Measurements from ENCODE around the gene EEF2. TPM values are rescaled to one million over a fixed set of nuclear protein-coding genes. Genes with fewer than 3 reads are reported as not detected.

EEF2 gene
- total RNA-seq, 1 experiment from 2014 or later, result 1,742 TPM

DNA sequence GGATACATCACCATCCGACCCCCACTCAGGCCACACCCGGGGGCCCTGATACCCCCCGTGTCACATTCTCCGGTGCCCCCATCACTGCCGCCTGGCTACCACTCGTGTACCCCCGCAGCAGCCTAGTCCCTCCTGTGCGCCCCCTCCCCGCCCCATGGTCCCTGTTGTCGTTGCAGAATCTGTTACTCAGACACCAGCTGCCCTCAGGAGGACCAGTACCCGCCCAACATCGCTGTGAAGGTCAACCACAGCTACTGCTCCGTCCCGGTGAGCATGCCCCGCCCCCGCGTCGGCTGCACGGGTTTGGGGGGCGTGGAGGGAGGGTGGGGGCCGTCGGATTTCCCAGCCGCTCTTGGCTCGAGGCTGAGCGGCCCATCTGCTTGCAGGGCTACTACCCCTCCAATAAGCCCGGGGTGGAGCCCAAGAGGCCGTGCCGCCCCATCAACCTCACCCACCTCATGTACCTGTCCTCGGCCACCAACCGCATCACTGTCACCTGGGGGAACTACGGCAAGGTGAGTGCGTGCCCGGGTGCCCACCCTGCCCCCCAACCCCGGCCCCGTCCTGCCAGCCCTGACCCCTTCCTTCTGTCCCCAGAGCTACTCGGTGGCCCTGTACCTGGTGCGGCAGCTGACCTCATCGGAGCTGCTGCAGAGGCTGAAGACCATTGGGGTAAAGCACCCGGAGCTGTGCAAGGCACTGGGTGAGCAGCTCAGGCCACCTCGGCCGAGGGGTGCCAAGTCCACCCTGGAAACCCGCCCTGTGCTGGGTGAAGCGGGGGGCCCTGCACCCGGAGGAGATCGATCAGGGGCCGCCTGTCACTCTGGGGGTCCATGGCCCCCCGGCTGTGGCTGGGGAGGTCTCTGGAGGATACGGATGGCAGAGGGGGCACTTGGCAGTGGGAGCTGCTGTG lies 43.3 kb upstream of the EEF2 start:
- no peak overlapping the region for H3K27ac ChIP-seq
- H3F3A ChIP-seq (ENCODE audit: insufficient read depth, low read depth), result no peaks in the 10 kb centered on the region
- H3K4me2 ChIP-seq, result no peak overlapping the region
- H4K20me1 ChIP-seq (ENCODE audit: insufficient read depth), result no peaks in the 10 kb centered on the region
- no peaks in the 10 kb centered on the region for H3K36me3 ChIP-seq (ENCODE audit: low read depth)
- no peak for DNase-seq
- no peaks in the 10 kb centered on the region for H3K27me3 ChIP-seq (ENCODE audit: insufficient read depth, low read depth)
- H3K4me1 ChIP-seq (replicated peaks; ENCODE audit: insufficient read depth), result no peaks in the 10 kb centered on the region
- H2AFZ ChIP-seq, result no peak overlapping the region
- H3K9me2 ChIP-seq (ENCODE audit: insufficient read depth), result no peaks in the 10 kb centered on the region
- no TSS peak for BruUV-seq (replicated peaks)
- H3K79me2 ChIP-seq (ENCODE audit: low read depth), result no peaks in the 10 kb centered on the region
- no peak overlapping the region for H3K4me3 ChIP-seq
- intact Hi-C loops (cut with micrococcal nuclease; ENCODE audit: unreplicated experiment), result no loop called here
- ChIA-PET CTCF (interaction anchor here (0.6 kb wide), 1 partner anchor 170 kb away, joined by 11 read pairs; no protein-coding TSS in a partner anchor), POLR2A (ENCODE audit: unreplicated experiment) (no interaction called here)
- TF ChIP-seq, protein P1, sequence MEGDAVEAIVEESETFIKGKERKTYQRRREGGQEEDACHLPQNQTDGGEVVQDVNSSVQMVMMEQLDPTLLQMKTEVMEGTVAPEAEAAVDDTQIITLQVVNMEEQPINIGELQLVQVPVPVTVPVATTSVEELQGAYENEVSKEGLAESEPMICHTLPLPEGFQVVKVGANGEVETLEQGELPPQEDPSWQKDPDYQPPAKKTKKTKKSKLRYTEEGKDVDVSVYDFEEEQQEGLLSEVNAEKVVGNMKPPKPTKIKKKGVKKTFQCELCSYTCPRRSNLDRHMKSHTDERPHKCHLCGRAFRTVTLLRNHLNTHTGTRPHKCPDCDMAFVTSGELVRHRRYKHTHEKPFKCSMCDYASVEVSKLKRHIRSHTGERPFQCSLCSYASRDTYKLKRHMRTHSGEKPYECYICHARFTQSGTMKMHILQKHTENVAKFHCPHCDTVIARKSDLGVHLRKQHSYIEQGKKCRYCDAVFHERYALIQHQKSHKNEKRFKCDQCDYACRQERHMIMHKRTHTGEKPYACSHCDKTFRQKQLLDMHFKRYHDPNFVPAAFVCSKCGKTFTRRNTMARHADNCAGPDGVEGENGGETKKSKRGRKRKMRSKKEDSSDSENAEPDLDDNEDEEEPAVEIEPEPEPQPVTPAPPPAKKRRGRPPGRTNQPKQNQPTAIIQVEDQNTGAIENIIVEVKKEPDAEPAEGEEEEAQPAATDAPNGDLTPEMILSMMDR (conservative IDR thresholded peaks at IDR 0.05), result no peak
- TF ChIP-seq EZH2 (IDR thresholded peaks at IDR 0.05; ENCODE audit: low read depth), result no peak
- H3K9me3 ChIP-seq (ENCODE audit: insufficient read depth, low read depth), result no peaks in the 10 kb centered on the region

DNA sequence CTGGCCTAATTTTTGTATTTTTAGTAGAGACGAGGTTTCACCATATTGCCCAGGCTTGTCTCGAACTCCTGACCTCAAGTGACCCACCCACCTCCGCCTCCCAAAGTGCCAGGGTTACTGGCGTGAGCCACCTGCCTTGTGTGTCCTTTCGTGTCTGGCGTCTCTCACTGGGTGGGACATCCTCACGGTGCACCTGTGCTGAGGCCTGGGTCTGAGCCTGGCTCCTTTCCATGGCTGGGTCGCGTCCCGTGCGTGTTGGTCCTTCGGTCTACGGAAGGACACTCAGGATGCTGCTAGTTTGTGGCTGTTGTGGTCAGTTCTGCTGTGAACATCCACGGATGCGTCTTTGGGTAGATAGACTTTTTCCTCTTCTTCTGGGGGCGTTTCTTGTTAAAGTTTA lies 41.9 kb upstream of the EEF2 start:
- Histone ChIP-seq H3K27me3 (ENCODE audit: insufficient read depth, low read depth) (no peaks in the 10 kb centered on the region), H3K36me3 (ENCODE audit: low read depth) (no peaks in the 10 kb centered on the region), H3K79me2 (ENCODE audit: low read depth) (no peaks in the 10 kb centered on the region), H3K4me1 (replicated peaks; ENCODE audit: insufficient read depth) (no peaks in the 10 kb centered on the region), H3K27ac (no peak overlapping the region), H3K4me2 (no peak overlapping the region), H4K20me1 (ENCODE audit: insufficient read depth) (peaks cover 8% of the 10 kb centered on the region), H3F3A (ENCODE audit: insufficient read depth, low read depth) (no peaks in the 10 kb centered on the region), H3K9me3 (ENCODE audit: insufficient read depth, low read depth) (no peaks in the 10 kb centered on the region), H3K4me3 (no peak overlapping the region), H3K9me2 (ENCODE audit: insufficient read depth) (no peaks in the 10 kb centered on the region), H2AFZ (no peak overlapping the region)
- no peak for DNase-seq
- intact Hi-C loops (cut with micrococcal nuclease; ENCODE audit: unreplicated experiment), result no loop called here
- no TSS peak for BruUV-seq (replicated peaks)
- TF ChIP-seq EZH2 (IDR thresholded peaks at IDR 0.05; ENCODE audit: low read depth), result no peak
- TF ChIP-seq, protein P1 (conservative IDR thresholded peaks at IDR 0.05), result no peak
- ChIA-PET CTCF (no interaction called here), POLR2A (ENCODE audit: unreplicated experiment) (no interaction called here)

DNA sequence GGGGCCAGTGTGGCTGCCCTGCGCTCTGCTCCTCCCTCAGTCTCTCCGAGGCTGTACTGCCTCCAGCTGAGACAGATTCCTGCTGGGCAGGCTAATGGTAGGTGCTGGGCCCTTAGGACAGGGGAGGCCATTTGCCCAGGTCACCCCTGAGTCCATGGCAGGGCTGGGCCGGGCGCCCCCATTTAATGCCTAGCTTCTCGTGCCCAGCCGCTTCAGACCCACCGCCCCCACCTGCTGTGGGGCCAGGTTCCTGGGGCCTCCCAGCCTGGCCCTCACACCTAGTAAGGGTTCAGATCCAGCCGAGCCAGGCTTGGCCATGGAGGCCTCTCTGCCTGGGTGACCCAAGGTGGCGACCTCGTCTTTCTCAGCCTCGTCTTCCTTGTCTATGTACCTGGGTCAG lies 40.1 kb upstream of the EEF2 start:
- no peak overlapping the region for H2AFZ ChIP-seq
- no TSS peak for BruUV-seq (replicated peaks)
- POLR2A ChIA-PET (ENCODE audit: unreplicated experiment), result no interaction called here

More for the DNA sequence above, 40.1 kb upstream of the EEF2 start:
- H3K9me3 ChIP-seq (ENCODE audit: insufficient read depth, low read depth), result no peaks in the 10 kb centered on the region
- no peak overlapping the region for H3K27ac ChIP-seq
- H3K4me1 ChIP-seq (replicated peaks; ENCODE audit: insufficient read depth), result no peaks in the 10 kb centered on the region
- CTCF ChIA-PET, result no interaction called here
- peaks cover 12% of the 10 kb centered on the region for H4K20me1 ChIP-seq (ENCODE audit: insufficient read depth)
- no peak overlapping the region for H3K4me3 ChIP-seq
- no peaks in the 10 kb centered on the region for H3F3A ChIP-seq (ENCODE audit: insufficient read depth, low read depth)
- H3K4me2 ChIP-seq, result no peak overlapping the region
- intact Hi-C loops (cut with micrococcal nuclease; ENCODE audit: unreplicated experiment), result no loop called here
- no peaks in the 10 kb centered on the region for H3K9me2 ChIP-seq (ENCODE audit: insufficient read depth)
- H3K27me3 ChIP-seq (ENCODE audit: insufficient read depth, low read depth), result no peaks in the 10 kb centered on the region
- no peaks in the 10 kb centered on the region for H3K79me2 ChIP-seq (ENCODE audit: low read depth)
- TF ChIP-seq, protein P1 (conservative IDR thresholded peaks at IDR 0.05), result no peak
- TF ChIP-seq EZH2 (IDR thresholded peaks at IDR 0.05; ENCODE audit: low read depth), result no peak
- no peak for DNase-seq
- no peaks in the 10 kb centered on the region for H3K36me3 ChIP-seq (ENCODE audit: low read depth)

All from PC-9 (cell line).